Measurements from ENCODE around the gene TCF25.
"Not testable (repeated sequence)": the region's sequence is repeated elsewhere in the genome, so short reads cannot be mapped to it uniquely, and the experiment has no call there.

TCF25 gene

DNA sequence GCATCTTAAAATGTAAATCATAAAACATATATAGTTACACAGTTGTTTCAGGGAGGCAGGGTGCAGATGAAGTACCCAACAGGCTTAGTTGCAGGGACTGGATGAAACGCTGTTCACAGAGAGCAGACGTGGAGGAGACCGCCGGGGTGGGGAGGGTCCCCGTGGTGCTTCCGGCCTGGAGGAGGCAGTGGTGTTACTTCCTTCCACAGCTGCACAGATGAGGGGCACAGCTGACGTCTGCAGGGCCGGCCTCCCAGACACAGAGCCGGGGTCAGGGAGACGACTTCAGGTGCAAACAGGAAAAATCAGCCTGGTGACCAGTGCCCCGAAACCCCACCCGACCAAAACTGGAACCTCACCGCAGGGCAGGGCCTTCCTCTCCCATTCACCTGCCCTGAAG is 28.0 kb upstream of the TCF25 start:
- DNase-seq, result no peak

DNA sequence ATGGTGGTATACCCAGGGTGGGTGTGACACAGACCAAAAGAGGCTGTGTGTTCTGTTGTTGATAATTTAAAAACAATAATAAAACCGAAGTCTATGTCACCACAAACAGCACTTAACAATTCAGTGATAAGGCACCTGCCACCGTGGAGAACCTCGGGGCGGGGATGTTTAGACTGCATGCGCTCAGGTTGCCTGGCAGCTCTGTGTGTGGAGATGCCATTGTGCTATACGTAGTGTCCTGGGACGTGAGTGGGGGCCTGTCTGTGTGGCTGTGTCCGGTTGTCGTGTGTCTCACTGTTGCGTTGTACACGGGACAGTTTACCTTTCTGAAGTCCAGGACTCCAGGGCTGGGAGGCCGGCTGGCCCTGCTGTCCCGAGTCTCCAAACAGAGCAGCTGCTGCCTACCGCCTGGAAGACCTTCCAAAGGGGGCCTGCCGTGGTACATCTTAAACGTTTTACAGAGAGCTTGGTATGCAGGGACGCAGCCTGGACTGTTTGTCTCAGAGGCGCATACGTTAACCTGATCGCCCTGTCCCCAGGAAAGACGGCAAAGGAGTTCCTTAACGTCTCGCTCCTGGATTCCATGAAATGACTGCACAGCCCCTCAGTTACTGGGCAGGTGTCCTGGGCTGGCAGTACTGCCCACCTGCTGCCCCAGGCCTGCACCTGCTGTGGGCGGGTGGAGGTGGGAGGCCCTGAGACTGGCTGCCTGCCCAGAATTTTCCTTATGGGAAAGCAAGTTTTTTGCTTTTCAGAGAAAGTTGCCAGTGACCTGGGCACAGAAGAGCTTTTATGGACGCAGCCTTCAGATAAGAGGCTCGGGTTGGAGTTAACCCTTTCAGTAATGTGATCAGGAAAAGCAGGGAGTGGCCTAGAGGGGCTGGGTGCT is 26.1 kb upstream of the TCF25 start:
- DNase-seq, result no peak

DNA sequence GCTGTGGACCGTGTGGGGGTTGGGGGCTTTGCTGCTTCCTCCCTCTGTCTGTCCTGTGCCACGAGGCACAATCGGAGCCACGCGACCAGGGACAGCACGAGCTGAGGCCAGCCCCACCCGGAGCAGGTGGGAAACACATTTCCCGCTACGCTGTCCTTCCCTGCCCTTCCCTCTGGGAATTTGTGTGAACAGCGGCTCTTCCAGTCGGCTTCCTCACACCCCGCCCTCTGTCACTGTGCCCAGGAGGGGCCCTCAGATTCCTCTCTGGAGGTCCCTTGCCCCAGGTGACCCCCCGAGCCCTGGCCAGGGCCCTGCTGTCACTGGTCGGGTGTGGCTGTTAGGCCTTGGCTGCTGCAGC is 25.5 kb upstream of the TCF25 start:
- no peak for DNase-seq

DNA sequence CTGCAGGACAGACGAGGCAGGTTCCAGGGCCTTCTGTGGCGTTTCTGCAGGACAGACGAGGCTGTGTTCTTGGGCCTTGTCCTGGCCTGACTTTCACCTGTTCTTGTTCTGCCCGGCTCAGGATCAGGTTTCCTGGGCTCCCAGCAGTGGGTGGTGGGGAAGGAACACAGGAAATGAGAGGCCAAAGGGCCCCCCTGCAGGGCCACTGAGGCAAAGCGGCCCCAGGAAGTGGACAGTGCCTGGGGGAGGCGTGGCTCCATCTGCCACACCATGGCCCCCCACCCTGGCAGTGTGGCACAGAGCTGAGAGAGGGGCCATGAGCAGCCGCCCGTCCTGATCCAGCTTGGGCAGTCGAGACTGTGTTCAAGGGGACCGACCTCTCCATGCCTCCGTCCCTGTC is 24.4 kb upstream of the TCF25 start:
- DNase-seq, result no peak

DNA sequence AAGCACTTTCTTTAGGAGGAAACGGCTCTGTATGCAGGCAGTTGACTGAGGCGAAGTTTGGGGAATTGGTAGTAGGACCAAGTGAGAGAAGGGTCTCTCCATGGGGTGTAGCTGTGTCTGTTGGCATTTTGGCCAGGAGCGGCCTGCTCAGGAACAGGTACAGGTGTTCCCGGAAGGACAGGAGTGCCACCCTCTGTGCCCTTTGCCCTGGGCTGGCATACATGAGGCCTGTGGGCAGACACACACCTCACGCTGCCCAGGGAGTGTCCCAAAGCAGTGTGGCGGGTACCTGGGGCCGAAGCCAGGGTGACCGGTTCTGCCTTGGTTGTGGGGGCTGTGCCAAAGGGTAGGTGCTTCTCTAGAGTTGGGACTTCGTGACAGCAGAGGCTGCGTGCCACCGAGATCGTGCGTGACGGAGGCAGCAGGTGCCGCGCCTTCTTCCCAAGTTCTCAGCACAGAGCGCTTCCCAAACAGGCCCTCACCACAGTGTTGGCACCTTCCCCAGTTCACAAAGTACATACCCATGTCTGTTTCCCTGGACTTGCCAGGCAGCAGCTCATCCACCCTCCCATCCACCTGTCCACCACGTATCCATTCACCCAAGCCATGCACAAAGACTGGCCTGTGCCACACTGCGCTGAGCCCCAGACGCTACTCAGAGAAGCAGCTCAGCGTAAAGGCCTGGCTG is 19.9 kb upstream of the TCF25 start:
- DNase-seq, result no peak

DNA sequence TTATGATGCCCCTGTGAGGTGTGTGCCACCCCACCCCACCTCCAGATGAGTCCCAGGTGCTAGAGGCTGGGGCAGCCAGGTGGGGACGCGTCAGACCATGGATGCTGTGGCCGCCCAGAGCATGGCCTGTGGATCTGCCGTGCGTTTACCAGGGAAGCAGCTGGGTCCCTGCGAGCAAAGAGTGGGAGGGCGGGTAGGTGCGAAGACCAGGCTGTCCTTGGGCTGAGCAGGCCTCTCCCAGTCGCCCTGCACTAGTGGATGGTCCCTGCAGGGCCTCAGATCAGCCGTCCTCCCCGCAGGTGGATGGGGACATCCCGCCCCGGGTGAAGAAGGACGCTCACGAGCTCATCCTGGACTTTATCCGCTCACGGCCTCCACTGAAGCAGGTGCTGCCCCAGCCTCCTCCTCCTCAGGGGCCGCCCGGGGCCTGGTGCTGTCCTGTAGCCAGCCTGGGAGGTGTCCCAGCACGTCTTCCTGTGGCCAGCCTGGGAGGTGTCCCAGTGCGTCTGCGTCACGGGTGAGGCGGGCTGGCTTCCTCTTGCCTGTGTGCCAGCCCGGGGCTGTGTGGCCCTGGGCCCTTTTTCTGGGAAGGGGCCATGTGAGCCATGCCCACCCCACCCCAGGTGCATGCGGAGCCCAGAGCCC is 18.0 kb upstream of the TCF25 start:
- no peak for DNase-seq

DNA sequence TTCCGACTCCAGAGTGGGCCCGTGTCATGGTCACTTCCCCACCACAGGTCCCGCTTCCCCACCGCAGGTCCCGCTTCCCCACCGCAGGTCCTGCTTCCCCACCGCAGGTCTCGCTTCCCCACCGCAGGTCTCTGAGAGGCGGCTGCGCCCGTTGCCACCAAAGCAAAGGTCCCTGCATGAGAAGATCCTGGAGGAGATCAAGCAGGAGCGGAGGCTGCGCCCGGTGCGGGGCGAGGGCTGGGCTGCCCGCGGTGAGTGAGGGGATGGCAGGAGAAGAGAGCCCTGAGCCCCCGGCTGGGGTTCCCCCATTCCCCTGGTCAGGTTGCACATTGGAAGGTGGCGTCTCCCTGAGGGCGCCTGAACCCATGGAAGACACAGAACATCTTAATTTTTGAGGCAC is 17.4 kb upstream of the TCF25 start:
- no peak for DNase-seq

DNA sequence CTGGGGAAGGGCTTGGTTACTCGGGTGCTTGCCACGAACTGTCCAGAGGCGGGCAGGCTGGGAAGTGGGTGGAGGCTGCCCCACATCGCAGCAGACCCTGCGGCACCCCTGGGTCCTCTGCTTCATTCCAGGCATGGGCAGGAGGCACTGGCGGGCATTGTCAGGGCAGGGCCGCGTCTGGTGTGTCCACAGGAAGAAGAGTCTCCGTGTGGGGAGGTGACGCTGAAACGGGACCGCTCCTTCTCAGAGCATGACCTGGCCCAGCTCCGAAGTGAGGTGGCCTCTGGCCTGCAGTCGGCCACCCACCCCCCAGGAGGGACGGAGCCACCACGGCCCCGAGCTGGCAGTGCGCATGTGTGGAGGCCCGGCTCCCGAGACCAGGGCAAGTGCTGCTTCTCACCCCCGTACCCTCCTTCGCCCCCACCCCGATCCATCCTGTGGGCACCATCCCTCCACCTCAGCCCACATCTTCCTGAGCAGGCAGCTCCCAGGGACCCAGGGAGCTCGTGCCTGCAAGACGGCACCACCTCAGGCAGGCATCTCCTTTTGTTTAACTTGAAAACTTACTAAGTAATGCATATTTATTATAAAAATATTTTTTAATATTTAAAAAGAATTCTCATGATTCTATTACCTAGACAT is 14.3 kb upstream of the TCF25 start:
- DNase-seq, result no peak

DNA sequence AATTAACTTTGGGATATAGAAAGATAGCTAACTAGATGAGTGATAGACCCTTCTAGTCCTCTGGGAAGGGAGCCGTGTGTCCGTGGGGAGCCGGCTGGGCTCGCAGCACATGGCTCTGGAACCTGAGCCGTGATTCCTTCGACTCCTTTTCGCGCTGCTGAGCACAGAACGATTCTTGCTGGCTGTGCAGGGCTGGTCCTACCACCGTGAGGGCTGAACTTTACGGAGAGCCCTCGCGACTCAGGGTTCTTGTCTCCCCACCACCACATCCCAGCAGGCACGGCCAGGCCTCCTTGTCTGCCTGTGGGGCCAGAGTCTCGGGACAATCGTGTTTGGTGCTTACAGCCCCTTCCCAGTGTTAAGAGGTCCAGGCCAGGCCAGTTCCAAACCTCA is 13.8 kb upstream of the TCF25 start:
- DNase-seq, result no peak

DNA sequence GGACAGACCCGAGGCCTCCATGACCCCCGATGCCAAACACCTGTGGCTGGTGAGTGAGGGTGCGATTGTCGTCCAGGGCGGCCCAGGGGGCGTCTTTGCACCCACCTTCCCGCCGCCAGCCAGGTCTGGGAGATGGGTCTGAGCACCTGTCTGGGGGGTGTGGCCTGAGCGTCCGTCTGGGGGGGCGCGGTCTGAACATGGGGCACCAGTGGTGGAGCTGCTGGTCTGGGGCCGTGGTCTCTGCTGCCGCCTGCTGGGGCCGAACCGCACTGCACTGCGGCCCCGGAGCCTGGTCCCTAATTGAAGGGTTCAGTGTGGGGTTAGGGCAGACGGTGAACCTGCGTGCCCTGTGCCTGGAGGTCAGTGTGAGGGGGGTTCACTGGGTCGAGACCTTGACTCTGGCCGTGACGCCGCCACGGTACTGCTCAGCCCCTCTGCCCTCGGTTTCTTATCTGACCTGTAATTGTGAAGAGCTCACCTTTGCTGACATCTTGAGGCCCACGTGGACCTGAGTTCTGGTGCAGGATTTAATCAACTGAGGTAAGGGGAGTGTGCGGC is 12.6 kb upstream of the TCF25 start:
- peak; percentile 49 for DNase-seq

DNA sequence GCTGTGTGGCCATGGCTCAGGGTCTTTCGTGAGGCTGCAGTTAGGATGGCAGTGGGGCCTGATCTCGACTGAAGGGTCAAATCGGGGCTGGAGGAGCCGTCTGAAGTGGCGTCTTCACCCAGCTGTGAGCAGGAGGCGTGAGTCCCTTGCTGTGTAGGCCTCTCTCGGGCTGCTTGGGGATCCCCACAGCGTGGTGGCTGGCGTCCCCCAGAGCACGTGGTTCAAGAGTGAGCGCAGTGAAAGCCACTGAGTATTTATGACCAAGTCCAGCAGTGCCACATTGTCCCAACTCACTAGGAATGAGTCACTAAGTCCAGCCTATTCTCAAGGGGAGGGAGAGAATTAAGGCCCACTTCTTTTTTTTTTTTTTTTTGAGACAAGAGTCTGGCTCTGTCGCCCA is 11.7 kb upstream of the TCF25 start:
- DNase-seq, result no peak

DNA sequence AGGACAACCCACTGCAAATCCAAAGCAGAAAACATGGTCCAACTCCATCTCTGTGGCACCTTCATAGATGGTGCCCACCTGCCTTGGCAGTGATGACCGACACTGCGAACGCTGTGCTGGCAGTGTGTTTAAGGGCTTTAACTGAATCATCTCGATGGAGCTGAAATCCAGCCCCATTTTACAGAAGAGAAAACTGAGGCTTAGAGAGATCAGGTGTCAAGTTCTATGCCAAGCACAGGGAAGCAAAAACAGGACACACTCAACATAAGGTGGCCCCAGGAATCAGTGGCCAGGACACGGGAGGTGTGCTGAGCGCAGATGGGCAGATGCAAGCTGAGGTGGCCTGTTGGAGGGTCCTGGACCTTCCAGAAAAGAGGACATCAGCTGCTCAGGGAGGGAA is 10.7 kb upstream of the TCF25 start:
- DNase-seq, result no peak

DNA sequence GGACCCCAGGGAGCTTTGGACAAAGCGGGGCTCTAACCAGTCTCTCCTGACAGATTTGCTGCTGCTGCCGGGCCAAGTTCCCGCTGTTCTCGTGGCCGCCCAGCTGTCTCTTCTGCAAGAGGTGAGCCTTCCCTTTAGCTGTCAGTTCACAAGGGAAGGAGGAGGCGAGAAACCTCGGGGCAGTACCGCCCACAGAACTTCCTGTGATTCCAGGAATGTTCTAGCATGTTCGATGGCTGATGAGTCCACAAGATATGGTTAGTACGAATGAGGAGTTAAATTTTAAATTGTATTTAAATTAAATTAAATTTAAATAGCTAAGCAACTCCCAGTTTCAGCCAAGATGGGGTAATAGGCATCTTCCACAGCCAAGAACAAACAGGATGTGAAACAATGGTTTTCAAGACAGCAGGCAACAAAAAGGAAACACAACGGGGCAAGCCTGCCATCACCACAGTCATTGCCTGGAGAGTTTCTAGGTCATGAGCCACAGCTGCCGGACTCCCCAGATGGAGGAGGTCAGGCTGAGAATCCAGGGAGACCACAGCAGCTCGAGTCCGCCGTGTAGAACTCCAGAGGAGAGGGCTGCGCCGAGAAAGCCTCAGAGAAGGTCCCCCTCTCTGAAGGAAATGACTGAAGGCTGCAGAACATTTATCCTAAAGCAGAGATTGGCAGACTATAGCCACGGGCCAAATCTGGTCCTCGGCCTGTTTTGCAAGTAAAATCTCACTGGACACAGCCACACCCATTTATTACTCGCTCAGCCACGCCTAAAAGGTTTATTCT is 9.5 kb upstream of the TCF25 start:
- no peak for DNase-seq

DNA sequence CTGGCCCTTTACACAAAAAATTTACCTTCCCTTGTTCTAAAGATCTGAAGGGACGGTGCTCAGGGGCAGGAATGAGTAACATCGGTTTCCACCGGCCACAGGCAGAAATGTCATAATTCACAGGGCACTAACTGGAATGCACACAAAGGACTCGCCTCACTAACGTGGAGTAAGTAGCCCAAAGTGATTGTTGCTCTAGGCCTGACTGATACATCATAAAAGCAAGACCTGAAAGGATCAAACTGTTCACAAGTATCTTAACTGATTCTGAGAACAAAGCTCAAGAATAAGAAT is 8.9 kb upstream of the TCF25 start:
- DNase-seq, result no peak

DNA sequence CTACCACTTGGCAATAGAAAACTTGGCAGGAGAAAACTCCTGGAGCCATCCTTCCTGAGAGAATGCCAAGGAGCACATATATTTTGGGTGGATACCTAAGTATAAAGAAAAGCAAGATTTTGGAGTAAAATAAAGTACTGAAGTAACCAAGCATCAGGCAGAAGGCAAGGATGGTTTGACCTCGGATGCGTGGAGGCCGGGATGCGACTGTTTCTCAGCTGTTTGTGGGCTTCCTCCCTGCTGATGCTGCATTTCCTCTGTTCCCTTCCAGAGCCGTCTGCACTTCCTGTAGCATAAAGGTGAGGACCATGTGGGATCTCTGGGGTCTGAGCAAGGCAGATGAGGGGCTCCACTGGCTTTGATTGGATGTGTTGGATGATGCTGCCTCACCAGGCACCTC is 5.5 kb upstream of the TCF25 start:
- DNase-seq, result no peak

DNA sequence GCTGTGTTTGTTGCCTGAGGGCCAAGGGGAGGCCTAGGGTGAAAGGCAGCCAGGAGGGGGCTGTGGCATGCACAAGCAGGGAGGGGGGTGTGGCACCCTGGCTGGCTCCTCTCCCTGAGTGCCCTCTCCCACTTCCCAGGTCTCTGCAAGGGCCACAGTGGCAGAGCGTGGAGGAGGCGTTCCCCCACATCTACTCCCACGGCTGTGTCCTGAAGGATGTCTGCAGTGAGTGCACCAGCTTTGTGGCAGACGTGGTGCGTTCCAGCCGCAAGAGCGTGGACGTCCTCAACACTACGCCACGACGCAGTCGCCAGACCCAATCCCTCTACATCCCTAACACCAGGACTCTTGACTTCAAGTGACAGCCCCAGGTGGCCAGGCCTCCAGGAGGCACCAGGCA is 3.5 kb upstream of the TCF25 start:
- no peak for DNase-seq

DNA sequence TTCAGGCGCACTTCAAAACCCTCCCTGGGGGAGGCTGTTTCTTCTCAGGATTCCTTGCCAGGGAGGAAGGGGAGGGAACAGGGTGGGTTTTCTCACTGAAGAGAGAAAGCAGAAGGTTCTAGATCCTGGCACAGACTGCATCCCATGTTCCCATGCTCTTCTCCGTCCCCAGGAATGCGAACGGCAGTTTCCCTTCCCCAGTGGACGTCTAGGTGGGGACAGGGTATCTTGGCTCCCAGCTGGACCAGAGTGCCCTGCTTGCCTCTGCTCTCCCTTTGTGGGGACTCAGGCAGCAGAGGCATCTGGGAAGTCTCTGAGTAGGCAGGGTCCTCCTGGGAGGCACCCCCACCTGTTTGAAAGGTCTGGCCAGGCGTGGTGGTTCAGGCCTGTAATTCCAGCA is 3.0 kb upstream of the TCF25 start:
- DNase-seq, result no peak

DNA sequence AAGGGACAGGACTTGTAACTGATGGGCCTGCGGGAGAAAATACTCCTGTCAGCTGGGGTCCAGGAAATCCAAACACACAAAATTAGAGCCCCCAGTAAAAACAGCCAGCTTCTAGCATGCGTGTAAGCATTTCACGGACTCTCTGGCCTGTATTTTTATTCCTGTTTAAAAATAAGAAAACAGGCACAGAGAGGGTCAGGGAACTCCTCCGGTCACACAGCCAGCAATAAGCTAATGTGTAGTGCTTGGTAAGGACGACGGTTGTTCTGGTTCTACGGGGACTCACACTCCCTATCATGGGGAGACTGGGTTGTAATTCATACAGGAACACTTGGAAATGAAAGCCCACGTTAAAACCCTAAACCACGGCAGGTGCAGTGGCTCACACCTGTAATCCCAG is 1.5 kb upstream of the TCF25 start:
- DNase-seq, result no peak

DNA sequence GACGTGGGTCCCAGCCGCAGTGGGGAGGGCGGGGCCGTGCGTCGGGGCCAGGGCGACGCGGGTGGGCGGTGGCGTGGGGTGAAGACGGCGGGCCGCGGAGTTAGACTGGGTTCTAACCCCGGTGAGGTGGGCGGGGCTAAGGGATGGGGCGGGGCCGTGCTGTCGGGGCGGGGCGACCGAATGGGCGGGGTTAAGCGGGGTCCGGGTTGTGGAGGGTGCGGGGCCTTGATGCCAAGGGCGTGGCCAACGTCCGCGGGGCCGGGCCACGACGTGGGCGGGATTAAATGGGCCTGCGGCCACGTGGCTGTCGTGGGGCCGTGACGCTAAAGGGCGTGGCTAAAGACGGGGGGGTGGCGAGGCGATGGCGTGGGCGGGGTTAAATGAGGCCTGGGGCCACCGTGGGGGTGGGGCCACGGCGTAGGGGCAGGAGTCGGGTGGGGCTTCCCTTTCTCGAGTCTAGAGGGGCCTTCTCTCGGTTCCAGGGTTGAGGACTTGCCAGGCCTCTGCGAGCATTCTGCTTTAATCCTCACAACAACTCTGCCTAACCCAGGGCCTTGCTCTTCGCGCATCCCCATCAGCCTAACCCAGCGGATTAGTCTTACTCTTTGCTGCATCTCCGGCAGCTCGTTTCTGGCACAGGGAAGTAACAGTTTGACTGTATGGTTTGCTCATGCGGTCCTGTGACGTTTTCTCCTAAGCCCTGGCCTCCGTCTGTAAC is 739 bp downstream of the TCF25 start:
- peak; percentile 87 for DNase-seq

DNA sequence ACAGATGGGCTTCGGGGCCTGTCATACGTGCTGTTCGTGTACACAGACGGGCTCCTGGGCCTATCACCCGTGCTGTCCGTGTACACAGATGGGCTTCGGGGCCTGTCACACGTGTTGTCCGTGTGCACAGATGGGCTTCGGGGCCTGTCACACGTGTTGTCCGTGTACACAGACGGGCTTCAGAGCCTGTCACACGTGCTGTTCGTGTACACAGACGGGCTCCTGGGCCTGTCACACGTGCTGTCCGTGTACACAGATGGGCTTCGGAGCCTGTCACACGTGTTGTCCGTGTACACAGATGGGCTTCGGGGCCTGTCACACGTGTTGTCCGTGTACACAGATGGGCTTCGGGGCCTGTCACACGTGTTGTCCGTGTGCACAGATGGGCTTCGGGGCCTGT is 5.7 kb downstream of the TCF25 start:
- DNase-seq, result not testable (repeated sequence)

DNA sequence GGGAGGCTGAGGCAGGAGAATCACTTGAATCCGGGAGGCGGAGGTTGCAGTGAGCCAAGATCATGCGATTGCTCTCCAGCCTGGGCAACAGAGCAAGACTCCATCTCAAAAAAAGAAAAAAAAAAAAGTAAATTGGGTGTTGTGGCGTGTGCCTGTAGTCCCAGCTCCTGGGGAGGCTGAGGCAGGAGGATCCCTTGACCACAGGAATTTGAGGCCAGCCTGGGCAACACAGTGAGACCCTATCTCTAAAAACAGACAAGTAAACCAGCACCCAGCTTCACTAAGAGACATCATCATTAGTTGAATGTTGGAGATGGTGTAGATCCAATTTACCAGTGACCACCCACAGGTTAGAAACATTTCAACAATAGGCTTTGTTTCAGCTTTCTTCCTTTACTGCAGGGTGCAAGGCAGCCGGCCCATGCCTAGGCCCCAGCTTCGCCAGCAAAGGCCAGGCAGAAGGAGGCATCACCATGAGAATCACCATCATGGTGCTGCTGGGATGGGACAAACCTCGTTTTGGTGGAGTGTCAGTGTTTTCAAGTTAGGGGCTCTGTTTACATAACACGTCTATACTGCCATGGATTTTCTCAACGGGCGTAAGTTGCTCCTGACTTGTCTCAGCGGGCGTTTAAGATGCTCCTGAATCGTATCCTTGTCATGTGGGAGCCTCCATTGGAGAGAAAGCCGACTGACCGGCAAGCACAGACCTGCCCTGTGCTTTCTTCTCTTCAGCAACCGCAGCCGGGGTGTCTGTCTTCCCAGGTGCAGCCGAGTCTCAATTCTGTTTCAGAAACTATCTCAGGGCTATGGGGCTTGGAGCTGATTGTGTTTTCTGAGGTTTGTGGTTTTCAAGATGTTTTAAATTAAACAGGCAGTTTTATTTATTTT is 7.3 kb downstream of the TCF25 start:
- DNase-seq, result no peak
